ENCODE data around the gene IL1RN. TPM values are rescaled to one million over a fixed set of nuclear protein-coding genes. Genes with fewer than 3 reads are reported as not detected.

Gene IL1RN
- total and polyA plus RNA-seq, 2 of the 13 experiments (the other 11 are each of a cell fraction or from before 2014, with no cell fraction given): 21.2 to 101 TPM

DNA sequence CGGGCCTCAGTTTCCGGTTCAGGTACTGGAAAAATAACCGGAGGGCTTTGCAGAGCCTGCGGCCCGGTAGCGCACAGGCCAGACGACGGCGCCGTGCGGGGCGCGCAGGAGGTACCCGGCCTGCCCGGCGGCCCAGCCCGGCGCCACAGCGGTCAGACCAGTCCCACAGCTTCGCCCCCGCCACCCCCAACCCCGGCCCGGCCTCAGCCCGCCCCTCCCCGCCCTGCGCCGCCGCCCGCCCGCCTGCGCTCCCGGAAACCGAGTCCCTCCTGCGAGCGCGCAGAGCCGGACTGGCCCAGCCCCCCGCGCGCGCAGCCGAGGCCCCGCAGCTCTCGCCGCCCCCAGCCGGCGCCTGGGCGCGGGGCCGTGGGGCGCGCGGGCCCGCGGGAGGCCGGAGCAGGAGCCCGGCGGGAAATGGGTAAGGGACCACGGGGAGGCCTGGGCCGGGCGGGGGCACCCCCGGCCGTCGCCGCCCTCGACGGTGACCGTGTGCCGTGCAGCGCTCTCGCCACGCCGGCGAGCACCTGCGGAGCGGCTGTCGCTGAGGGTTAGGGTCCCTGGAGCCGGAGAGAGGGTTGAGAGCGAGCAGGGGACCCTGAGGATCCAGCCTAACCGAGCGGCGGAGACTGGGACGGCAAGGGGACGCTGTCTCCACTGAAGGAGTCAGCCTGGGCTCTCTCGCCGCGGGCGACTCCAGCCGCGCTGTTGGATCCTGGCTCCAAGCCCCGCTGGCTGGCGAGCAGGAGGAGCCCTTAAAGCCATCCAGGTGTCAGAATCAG is 29.9 kb downstream of the IL1RN start (continued):
- TF ChIP-seq, protein P1, sequence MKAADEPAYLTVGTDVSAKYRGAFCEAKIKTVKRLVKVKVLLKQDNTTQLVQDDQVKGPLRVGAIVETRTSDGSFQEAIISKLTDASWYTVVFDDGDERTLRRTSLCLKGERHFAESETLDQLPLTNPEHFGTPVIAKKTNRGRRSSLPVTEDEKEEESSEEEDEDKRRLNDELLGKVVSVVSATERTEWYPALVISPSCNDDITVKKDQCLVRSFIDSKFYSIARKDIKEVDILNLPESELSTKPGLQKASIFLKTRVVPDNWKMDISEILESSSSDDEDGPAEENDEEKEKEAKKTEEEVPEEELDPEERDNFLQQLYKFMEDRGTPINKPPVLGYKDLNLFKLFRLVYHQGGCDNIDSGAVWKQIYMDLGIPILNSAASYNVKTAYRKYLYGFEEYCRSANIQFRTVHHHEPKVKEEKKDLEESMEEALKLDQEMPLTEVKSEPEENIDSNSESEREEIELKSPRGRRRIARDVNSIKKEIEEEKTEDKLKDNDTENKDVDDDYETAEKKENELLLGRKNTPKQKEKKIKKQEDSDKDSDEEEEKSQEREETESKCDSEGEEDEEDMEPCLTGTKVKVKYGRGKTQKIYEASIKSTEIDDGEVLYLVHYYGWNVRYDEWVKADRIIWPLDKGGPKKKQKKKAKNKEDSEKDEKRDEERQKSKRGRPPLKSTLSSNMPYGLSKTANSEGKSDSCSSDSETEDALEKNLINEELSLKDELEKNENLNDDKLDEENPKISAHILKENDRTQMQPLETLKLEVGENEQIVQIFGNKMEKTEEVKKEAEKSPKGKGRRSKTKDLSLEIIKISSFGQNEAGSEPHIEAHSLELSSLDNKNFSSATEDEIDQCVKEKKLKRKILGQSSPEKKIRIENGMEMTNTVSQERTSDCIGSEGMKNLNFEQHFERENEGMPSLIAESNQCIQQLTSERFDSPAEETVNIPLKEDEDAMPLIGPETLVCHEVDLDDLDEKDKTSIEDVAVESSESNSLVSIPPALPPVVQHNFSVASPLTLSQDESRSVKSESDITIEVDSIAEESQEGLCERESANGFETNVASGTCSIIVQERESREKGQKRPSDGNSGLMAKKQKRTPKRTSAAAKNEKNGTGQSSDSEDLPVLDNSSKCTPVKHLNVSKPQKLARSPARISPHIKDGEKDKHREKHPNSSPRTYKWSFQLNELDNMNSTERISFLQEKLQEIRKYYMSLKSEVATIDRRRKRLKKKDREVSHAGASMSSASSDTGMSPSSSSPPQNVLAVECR (CRISPR knock-in tag; IDR thresholded peaks at IDR 0.05; ENCODE audit: borderline replicate concordance): peak; percentile 44
- TF ChIP-seq ARHGAP35 (CRISPR knock-in tag; IDR thresholded peaks at IDR 0.05; ENCODE audit: borderline replicate concordance): 0 out of 2 replicates have a peak, but pooled peaks have one; percentile 25
- TF ChIP-seq ZNF644 (CRISPR knock-in tag; IDR thresholded peaks at IDR 0.05; ENCODE audit: low read depth): no peak
- no peak for TF ChIP-seq SMAD1 (CRISPR knock-in tag; IDR thresholded peaks at IDR 0.05; ENCODE audit: borderline replicate concordance, low read depth)
- TF ChIP-seq ZNF598 (CRISPR knock-in tag; IDR thresholded peaks at IDR 0.05; ENCODE audit: borderline replicate concordance): no peak
- TF ChIP-seq ZBTB3 (CRISPR knock-in tag; IDR thresholded peaks at IDR 0.05; ENCODE audit: borderline replicate concordance, low read depth): no peak
- TF ChIP-seq ZSCAN5A (CRISPR knock-in tag; IDR thresholded peaks at IDR 0.05; ENCODE audit: borderline replicate concordance): no peak
- TF ChIP-seq ZNF333 (CRISPR knock-in tag; IDR thresholded peaks at IDR 0.05; ENCODE audit: borderline replicate concordance): no peak; the same call in 1 of the 2 replicates
- no peak for TF ChIP-seq ZNF703 (CRISPR knock-in tag; IDR thresholded peaks at IDR 0.05; ENCODE audit: borderline replicate concordance)
- TF ChIP-seq, protein P2, sequence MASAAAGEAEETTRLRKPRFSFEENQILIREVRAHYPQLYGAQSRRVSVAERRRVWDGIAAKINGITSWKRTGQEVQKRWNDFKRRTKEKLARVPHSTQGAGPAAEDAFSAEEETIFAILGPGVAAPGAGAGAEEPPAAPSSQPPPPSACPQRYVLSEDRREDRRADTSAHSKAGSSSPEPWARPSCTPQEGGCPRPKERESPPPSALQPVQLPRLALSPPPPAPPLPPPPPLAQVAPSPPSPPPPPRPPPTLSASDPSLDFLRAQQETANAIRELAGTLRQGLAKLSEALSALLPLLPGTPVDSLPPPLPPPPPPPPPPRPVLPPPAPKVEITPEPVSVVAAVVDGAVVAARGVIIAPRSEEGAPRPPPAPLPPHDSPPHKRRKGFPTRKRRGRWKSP (CRISPR knock-in tag; IDR thresholded peaks at IDR 0.05): peak; percentile 19; the same call in 1 of the 2 replicates
- no peak for TF ChIP-seq KLF15 (CRISPR knock-in tag; IDR thresholded peaks at IDR 0.05; ENCODE audit: borderline replicate concordance)
- no peak for TF ChIP-seq NR0B2 (CRISPR knock-in tag; IDR thresholded peaks at IDR 0.05)
- TF ChIP-seq, protein P3, sequence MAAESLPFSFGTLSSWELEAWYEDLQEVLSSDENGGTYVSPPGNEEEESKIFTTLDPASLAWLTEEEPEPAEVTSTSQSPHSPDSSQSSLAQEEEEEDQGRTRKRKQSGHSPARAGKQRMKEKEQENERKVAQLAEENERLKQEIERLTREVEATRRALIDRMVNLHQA (CRISPR knock-in tag; IDR thresholded peaks at IDR 0.05): no peak
- no peak for TF ChIP-seq HMG20B (CRISPR knock-in tag; conservative IDR thresholded peaks at IDR 0.05)
- TF ChIP-seq ATF7 (IDR thresholded peaks at IDR 0.05): no peak
- TF ChIP-seq ATF7 (CRISPR knock-in tag; IDR thresholded peaks at IDR 0.05): no peak; the same call in 1 of the 2 replicates
- TF ChIP-seq ZNF468 (CRISPR knock-in tag; IDR thresholded peaks at IDR 0.05): 0 out of 2 replicates have a peak, but pooled peaks have one; percentile 48
- TF ChIP-seq, protein P4, sequence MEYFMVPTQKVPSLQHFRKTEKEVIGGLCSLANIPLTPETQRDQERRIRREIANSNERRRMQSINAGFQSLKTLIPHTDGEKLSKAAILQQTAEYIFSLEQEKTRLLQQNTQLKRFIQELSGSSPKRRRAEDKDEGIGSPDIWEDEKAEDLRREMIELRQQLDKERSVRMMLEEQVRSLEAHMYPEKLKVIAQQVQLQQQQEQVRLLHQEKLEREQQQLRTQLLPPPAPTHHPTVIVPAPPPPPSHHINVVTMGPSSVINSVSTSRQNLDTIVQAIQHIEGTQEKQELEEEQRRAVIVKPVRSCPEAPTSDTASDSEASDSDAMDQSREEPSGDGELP (IDR thresholded peaks at IDR 0.05; ENCODE audit: borderline replicate concordance, low read depth): no peak
- TF ChIP-seq HNRNPK (IDR thresholded peaks at IDR 0.05; ENCODE audit: low read depth, low read length, poor library complexity, severe bottlenecking): no peak
